HG03521 (cell line): ENCODE results near the gene LRCH2.

Source experiments
- ATAC-seq: cut with Tn5 transposase; IDR thresholded peaks from one replicate; pipeline ENCODE4 v1.9.1; 2021; ENCODE audit warnings: mild to moderate bottlenecking, moderate library complexity; ENCODE audit not compliant: unreplicated experiment

The LRCH2 gene

GRCh38 chrX:115067812-115068211, 166.1 kb downstream of the LRCH2 start:
- ATAC-seq = no peak

DNA sequence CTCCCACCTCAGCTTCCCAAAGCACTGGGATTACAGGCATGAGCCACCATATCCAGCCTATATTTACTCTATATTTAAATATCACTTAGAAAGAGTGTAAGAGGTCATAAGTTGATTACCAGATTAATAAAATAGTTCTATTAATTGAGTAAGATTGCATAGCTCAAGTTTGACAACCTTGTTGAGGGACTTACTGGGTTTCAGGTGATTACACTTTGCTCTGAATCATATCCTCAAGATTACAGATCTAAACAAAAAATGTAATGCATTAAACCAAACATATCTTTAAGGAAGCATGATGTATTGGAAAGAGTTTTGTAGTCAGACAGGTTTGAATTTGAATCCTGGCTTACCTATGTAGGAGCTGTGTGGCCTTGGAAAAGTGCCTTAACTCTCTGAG, 168.6 kb downstream of the LRCH2 start:
- ATAC-seq = no peak
